ENCODE results near the gene WNT8B.

DNA sequence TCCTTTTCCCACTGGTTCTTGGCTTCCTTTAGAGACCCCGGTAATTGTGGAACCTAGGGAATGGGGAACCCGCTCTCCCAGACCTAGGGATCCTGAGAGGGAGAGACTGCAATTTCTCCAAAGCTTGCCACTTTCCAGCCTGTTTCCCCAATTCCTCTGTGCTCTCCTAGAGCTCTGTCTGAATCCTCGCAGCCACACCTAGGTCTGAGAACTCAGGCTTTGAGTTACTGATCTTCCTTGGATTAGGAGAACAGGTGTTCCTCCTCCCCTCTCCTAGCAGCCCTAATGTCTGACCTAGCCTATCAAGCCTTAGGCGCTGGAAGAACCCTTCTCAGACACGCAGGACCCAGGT lies 20.0 kb downstream of the WNT8B start:
- TF ChIP-seq MAX (IDR thresholded peaks at IDR 0.05; ENCODE audit: low read depth, low read length) (no peak), MYC (IDR thresholded peaks at IDR 0.05; ENCODE audit: low read depth, low read length) (no peak), POLR2A (IDR thresholded peaks at IDR 0.05; ENCODE audit: extremely low read depth, insufficient read length) (no peak)
- TF ChIP-seq, protein P1, sequence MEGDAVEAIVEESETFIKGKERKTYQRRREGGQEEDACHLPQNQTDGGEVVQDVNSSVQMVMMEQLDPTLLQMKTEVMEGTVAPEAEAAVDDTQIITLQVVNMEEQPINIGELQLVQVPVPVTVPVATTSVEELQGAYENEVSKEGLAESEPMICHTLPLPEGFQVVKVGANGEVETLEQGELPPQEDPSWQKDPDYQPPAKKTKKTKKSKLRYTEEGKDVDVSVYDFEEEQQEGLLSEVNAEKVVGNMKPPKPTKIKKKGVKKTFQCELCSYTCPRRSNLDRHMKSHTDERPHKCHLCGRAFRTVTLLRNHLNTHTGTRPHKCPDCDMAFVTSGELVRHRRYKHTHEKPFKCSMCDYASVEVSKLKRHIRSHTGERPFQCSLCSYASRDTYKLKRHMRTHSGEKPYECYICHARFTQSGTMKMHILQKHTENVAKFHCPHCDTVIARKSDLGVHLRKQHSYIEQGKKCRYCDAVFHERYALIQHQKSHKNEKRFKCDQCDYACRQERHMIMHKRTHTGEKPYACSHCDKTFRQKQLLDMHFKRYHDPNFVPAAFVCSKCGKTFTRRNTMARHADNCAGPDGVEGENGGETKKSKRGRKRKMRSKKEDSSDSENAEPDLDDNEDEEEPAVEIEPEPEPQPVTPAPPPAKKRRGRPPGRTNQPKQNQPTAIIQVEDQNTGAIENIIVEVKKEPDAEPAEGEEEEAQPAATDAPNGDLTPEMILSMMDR (IDR thresholded peaks at IDR 0.05; ENCODE audit: low read depth, low read length), result no peak
